Activated CD4-positive, alpha-beta T cell treated with anti-CD3 and anti-CD28 coated beads for 1 hour (primary cell): Measurements from ENCODE around the gene IGF1R.
"Not testable (repeated sequence)": the region's sequence is repeated elsewhere in the genome, so short reads cannot be mapped to it uniquely, and the experiment has no call there.

Experiments used
- DNase-seq: peaks from one replicate; pipeline ENCODE4 v3.0.0-alpha.2; 2020

The IGF1R gene

GRCh38 chr15:98969126-98969735 is 320.9 kb downstream of the IGF1R start:
- no peak for DNase-seq

GRCh38 chr15:98970799-98971198 is 322.5 kb downstream of the IGF1R start:
- DNase-seq: no peak

- DNase-seq: no peak
Measured at GRCh38 chr15:98976500-98976899, 328.2 kb downstream of the IGF1R start.

GRCh38 chr15:98977441-98977840 is 329.1 kb downstream of the IGF1R start:
- no peak for DNase-seq

- no peak for DNase-seq
Measured at GRCh38 chr15:98978153-98978552, 329.8 kb downstream of the IGF1R start.

- DNase-seq: no peak
Measured at GRCh38 chr15:98980899-98981228, 332.5 kb downstream of the IGF1R start.

GRCh38 chr15:98981851-98982722 is 333.7 kb downstream of the IGF1R start:
- no peak for DNase-seq

- DNase-seq: no peak
Measured at GRCh38 chr15:98983334-98983733, 335.0 kb downstream of the IGF1R start.

GRCh38 chr15:98986281-98986680 is 337.9 kb downstream of the IGF1R start:
- no peak for DNase-seq

- no peak for DNase-seq
Measured at GRCh38 chr15:98994892-98995291, 346.6 kb downstream of the IGF1R start.

GRCh38 chr15:98996169-98996568 is 347.8 kb downstream of the IGF1R start:
- no peak for DNase-seq

GRCh38 chr15:98996624-98997023 is 348.3 kb downstream of the IGF1R start:
- no peak for DNase-seq

GRCh38 chr15:98997312-98997711 is 349.0 kb downstream of the IGF1R start:
- DNase-seq: no peak

GRCh38 chr15:98997755-98998154 is 349.4 kb downstream of the IGF1R start:
- no peak for DNase-seq

GRCh38 chr15:98998279-98998678 is 349.9 kb downstream of the IGF1R start:
- no peak for DNase-seq

GRCh38 chr15:98999233-98999632 is 350.9 kb downstream of the IGF1R start:
- DNase-seq: no peak

- no peak for DNase-seq
Measured at GRCh38 chr15:99002226-99002625, 353.9 kb downstream of the IGF1R start.

GRCh38 chr15:99003317-99003716 is 355.0 kb downstream of the IGF1R start:
- not testable (repeated sequence) for DNase-seq

- not testable (repeated sequence) for DNase-seq
Measured at GRCh38 chr15:99004998-99005974, 356.9 kb downstream of the IGF1R start.

- no peak for DNase-seq
Measured at GRCh38 chr15:99006146-99006545, 357.8 kb downstream of the IGF1R start.

- DNase-seq: no peak
Measured at GRCh38 chr15:99006904-99007495, 358.7 kb downstream of the IGF1R start.

- no peak for DNase-seq
Measured at GRCh38 chr15:99009741-99010330, 361.5 kb downstream of the IGF1R start.

GRCh38 chr15:99010768-99011167 is 362.4 kb downstream of the IGF1R start:
- DNase-seq: no peak
